Stomach (tissue), 19 donors: Measurements from ENCODE around the gene FSTL4. TPM values are rescaled to one million over a fixed set of nuclear protein-coding genes. Genes with fewer than 3 reads are reported as not detected.

Experiments used
- DNase-seq, 2 donors: peaks; one replicate each; pipeline versions ENCODE4 v3.0.0 to v3.0.0-alpha.2; 2013 to 2019
- H3K27ac ChIP-seq, 5 donors: fragments of 200-600 bp in 4 of 5; sonication (generic) in 4 of 5; one replicate each; pipeline ENCODE4 v1.5.1; 2013 to 2019; ENCODE audit warnings: mild to moderate bottlenecking in 1 of 5, moderate library complexity in 1 of 5
- H3K27me3 ChIP-seq, 3 donors: fragments of 200-600 bp; sonication (generic); one replicate each; pipeline ENCODE4 v1.5.1; 2017 to 2019; ENCODE audit warnings: mixed run types in 1 of 3
- H3K36me3 ChIP-seq, 4 donors: fragments of 200-600 bp; sonication (generic); 1 replicate in 3 of 4; 2 replicates in 1 of 4; pipeline ENCODE4 v1.5.1; 2016 to 2019
- H3K4me1 ChIP-seq, 4 donors: fragments of 200-600 bp; sonication (generic); one replicate each; pipeline ENCODE4 v1.5.1; 2016 to 2019
- H3K4me3 ChIP-seq, 4 donors: fragments of 200-600 bp; sonication (generic) in 3 of 4; one replicate each; pipeline ENCODE4 v1.5.1; 2016 to 2019; ENCODE audit warnings: mild to moderate bottlenecking in 1 of 4
- H3K9me3 ChIP-seq, 4 donors: fragments of 200-600 bp; sonication (generic); one replicate each; pipeline ENCODE4 v1.5.1; 2016 to 2019
- CTCF ChIP-seq, 7 experiments: fragments of 450-650 bp in 4 of 7; fragments of 200-600 bp in 3 of 7; sonication (generic) in 3 of 7; IDR thresholded peaks; one replicate each; pipeline ENCODE4 v1.5.1; 2016 to 2019; ENCODE audit warnings: antibody characterized with exemption in 7 of 7, control low read depth in 2 of 7, mild to moderate bottlenecking in 1 of 7
- EP300 ChIP-seq: sonication (generic); formaldehyde crosslinking; IDR thresholded peaks from one replicate; pipeline ENCODE4 v1.6.1; 2017; ENCODE audit warnings: antibody characterized with exemption
- POLR2A ChIP-seq, 4 donors: fragments of 450-650 bp; IDR thresholded peaks; one replicate each; pipeline ENCODE4 v1.6.1; 2016; ENCODE audit warnings: antibody characterized with exemption in 4 of 4, control low read depth in 2 of 4, mild to moderate bottlenecking in 1 of 4, moderate library complexity in 1 of 4
- POLR2AphosphoS5 ChIP-seq, 3 donors: sonication (generic); formaldehyde crosslinking; IDR thresholded peaks; one replicate each; pipeline ENCODE4 v1.6.1; 2016; ENCODE audit warnings: antibody characterized with exemption in 3 of 3
- WGBS, 5 donors: extraction: QIAGEN DNeasy Blood & Tissue Kit in 3 of 5; methylation state at CpG; one replicate each; pipeline versions ENCODE4 v1.1.5 to v1.1.7; 2013 to 2018; 5-methylcytosine and 5-hydroxymethylcytosine counted together
- intact Hi-C: fragments of 100-400 bp; cut with DNase I; formaldehyde crosslinking; loops from one replicate; pipeline ENCODE4 v1.15.1; 2023; ENCODE audit warnings: low total_unique reads
- long read RNA-seq, 10 donors: transcript quantifications; one replicate each; lab custom pipeline, GENCODE V29; 2026
- polyA plus RNA-seq, 3 donors: library from polyadenylated mRNA; stranded (reverse); fragments of 200-250 nt; gene quantifications; one replicate each; pipeline ENCODE4 v1.2.3, GENCODE V29; 2013
- total RNA-seq, 5 donors: library from RNA; depleted of rRNA; stranded (reverse); fragments of >200 nt; gene quantifications; one replicate each; pipeline versions ENCODE4 v1.1.0 to v1.2.3, GENCODE V29; 2014 to 2016
- donor health status: healthy with polysubstance abuse.
- donor health status: Bipolar disorder and iron deficiency.
- donor health status: healthy.

FSTL4 gene
- total RNA-seq (under 1 TPM in 1 of 5 donors, not detected in 4; 0.37 TPM), polyA plus RNA-seq (under 1 TPM in 1 of 3 donors, not detected in 2; 0.55 TPM)
- long read RNA-seq, donor 1 = 0 reads
- long read RNA-seq, donor 2 = 0 reads
- long read RNA-seq, donor 3 = 0 reads
- long read RNA-seq, donor 4 = 0 reads
- long read RNA-seq, donor 5 = 0 reads
- long read RNA-seq, donor 6 = 0 reads
- long read RNA-seq, donor 7 = 0 reads
- long read RNA-seq, donor 8 = 0 reads
- long read RNA-seq, donor 9 = 0 reads
- long read RNA-seq, donor 10 = 0 reads

DNA sequence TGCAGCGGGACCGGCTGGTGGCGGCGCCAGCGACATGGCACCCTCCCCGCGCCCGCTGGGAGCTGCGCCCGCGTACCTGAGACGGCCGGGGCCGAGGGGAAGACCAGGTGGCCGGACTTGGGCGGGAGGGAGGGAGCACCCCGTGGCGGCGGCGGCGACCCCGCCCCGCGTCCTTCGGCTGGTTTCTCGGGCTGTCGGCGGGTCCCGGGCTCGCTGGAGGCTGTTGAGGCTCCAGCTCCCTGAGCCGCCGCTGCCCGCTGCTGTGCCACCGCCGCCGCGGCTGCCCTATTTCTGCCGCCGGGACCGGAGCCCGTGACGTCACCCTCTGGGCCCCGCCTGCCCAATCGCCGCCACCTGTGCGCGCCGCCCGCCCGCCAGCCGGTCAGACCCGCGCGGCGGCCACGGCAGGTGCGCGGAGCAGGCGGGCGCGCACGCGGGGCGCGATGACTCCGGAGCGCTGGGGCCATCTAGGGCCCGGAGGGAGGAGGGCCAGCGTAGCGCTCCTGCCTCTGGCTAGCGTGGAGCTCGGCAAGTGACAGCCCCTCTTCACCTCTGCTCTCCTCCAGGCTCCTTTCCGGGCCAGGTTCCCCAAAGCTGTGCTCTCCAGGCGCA is at the start of gene FSTL4:
Gene FSTL4, minus strand, starts transcription at position 293 of the 612 bp plus-strand sequence.
- 1 to 6% (median 2%) methylated on average over 7 to 73 of the region's 74 CpGs for WGBS, 5 donors
- no peaks in the 10 kb centered on the region for H3K9me3 ChIP-seq
- DNase-seq = peak; percentile 67 to 83
- TF ChIP-seq EP300 (no peak), CTCF (IDR thresholded peaks at IDR 0.05) (no peak), POLR2A (IDR thresholded peaks at IDR 0.05) (no peak), POLR2AphosphoS5 (IDR thresholded peaks at IDR 0.05) (no peak)
- H3K4me3 ChIP-seq = peak within 1 kb of the TSS; percentile 44 to 63 (median 52)
- peaks cover 5 to 78% (median 52%) of the 10 kb centered on the region in 3 donors for H3K27me3 ChIP-seq
- H3K27ac ChIP-seq = peak within 1 kb of the TSS in 1 of 5 donors; percentile 11
- no peaks in the 10 kb centered on the region for H3K36me3 ChIP-seq
- intact Hi-C loops = no loop called here
- H3K4me1 ChIP-seq = peaks cover 21 to 27% (median 25%) of the 10 kb centered on the region in 4 donors

DNA sequence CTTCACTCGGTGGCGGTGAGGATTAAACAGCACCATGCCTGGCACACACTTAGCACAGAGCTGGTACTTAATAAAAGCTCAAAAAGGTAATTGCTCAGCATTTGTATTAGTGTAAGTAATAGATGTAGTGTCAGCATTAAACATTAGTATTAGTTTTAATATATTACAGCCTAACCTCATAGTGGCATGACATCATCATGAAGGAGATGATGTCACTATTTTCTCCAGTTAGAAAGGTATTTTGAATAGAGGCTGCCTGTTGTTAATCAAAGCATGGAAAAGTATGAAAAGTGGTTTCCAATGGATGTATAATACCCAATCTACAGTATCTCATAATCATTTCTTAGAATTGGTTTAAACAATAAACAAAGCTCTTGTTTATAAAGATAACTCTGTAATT is 49.0 kb upstream of the FSTL4 start:
- H3K9me3 ChIP-seq = no peaks in the 10 kb centered on the region
- TF ChIP-seq CTCF (IDR thresholded peaks at IDR 0.05) (no peak), POLR2AphosphoS5 (IDR thresholded peaks at IDR 0.05) (no peak), EP300 (no peak), POLR2A (IDR thresholded peaks at IDR 0.05) (no peak)
- WGBS, 5 donors = 86 to 100% (median 95%) methylated on average over 2 of the region's 2 CpGs
- peaks cover 0 to 4% (median 0%) of the 10 kb centered on the region in 3 donors for H3K27me3 ChIP-seq
- no peaks in the 10 kb centered on the region for H3K4me1 ChIP-seq
- intact Hi-C loops = no loop called here
- no peaks in the 10 kb centered on the region for H3K36me3 ChIP-seq
- H3K27ac ChIP-seq = no peak overlapping the region
- DNase-seq = no peak
- no peak overlapping the region for H3K4me3 ChIP-seq

GRCh38 chr5:133658327-133658726 is 46.0 kb upstream of the FSTL4 start:
- DNase-seq = no peak
- Histone ChIP-seq H3K4me1 (no peaks in the 10 kb centered on the region), H3K4me3 (no peak overlapping the region), H3K27me3 (peaks cover 0 to 8% (median 0%) of the 10 kb centered on the region in 3 donors), H3K27ac (no peak overlapping the region), H3K36me3 (no peaks in the 10 kb centered on the region), H3K9me3 (no peaks in the 10 kb centered on the region)
- intact Hi-C loops = no loop called here
- 27 to 65% (median 50%) methylated on average over 1 of the region's 1 CpG for WGBS, 5 donors
- TF ChIP-seq POLR2AphosphoS5 (IDR thresholded peaks at IDR 0.05) (no peak), EP300 (no peak), CTCF (IDR thresholded peaks at IDR 0.05) (no peak), POLR2A (IDR thresholded peaks at IDR 0.05) (no peak)

DNA sequence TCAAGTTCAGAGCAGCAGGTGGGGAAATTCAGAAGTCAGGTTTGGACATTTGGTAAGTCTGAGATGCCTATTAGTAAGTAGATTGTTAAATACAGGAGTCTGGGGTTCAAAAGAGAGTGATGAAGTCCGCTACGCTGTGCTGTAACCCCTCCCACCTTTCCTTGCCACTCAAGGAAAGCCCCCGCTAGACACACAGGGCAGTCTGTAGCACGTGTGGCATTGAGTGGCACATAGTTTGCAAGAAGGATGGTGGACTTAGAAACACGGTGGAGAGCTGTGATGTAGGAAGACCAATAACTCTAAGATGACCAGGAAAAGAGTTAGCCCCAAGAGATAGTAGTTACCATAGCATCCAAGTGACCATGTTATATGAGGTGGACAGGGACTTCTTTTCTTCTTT is 44.7 kb upstream of the FSTL4 start:
- DNase-seq = no peak
- intact Hi-C loops = no loop called here
- H3K4me1 ChIP-seq = no peaks in the 10 kb centered on the region
- TF ChIP-seq POLR2A (IDR thresholded peaks at IDR 0.05) (no peak), POLR2AphosphoS5 (IDR thresholded peaks at IDR 0.05) (no peak)
- H3K27ac ChIP-seq = no peak overlapping the region
- no peaks in the 10 kb centered on the region for H3K9me3 ChIP-seq
- H3K36me3 ChIP-seq = no peaks in the 10 kb centered on the region
- 80 to 93% (median 84%) methylated on average over 5 of the region's 5 CpGs for WGBS, 5 donors
- H3K27me3 ChIP-seq = peaks cover 0 to 8% (median 0%) of the 10 kb centered on the region in 3 donors
- no peak overlapping the region for H3K4me3 ChIP-seq

- WGBS, 5 donors = 81 to 89% (median 83%) methylated on average over 1 of the region's 1 CpG
- no peaks in the 10 kb centered on the region for H3K36me3 ChIP-seq
These were observed 43.6 kb upstream of the FSTL4 start for GRCh38 chr5:133655966-133656365.

More at GRCh38 chr5:133655966-133656365, 43.6 kb upstream of the FSTL4 start:
- Histone ChIP-seq H3K9me3 (no peaks in the 10 kb centered on the region), H3K27ac (no peak overlapping the region), H3K27me3 (peaks cover 0 to 4% (median 0%) of the 10 kb centered on the region in 3 donors), H3K4me1 (no peaks in the 10 kb centered on the region), H3K4me3 (no peak overlapping the region)
- no peak for DNase-seq
- TF ChIP-seq POLR2A (IDR thresholded peaks at IDR 0.05) (no peak), EP300 (no peak), CTCF (IDR thresholded peaks at IDR 0.05) (no peak), POLR2AphosphoS5 (IDR thresholded peaks at IDR 0.05) (no peak)
- intact Hi-C loops = no loop called here
